Measurements from ENCODE around the gene CASP8.
A peak's percentile ranks its signal among the peaks of the same experiment; 100 is the strongest.
"Not testable (repeated sequence)": the region's sequence is repeated elsewhere in the genome, so short reads cannot be mapped to it uniquely, and the experiment has no call there.

Gene CASP8

GRCh38 chr2:201260302-201260800, at the start of gene CASP8:
TSS of gene CASP8 (plus strand) at chr2:201260536. CDS start at chr2:201266487, 5,951 bp downstream.
- peak; percentile 24 for DNase-seq (ENCODE audit: low read depth)

- DNase-seq (ENCODE audit: low read depth), result no peak
Measured at GRCh38 chr2:201215963-201216362, 44.4 kb upstream of the CASP8 start.

- DNase-seq (ENCODE audit: low read depth), result no peak
Measured at GRCh38 chr2:201216918-201217317, 43.4 kb upstream of the CASP8 start.

GRCh38 chr2:201218780-201219179, 41.6 kb upstream of the CASP8 start:
- no peak for DNase-seq (ENCODE audit: low read depth)

GRCh38 chr2:201219328-201220096, 40.8 kb upstream of the CASP8 start:
- no peak for DNase-seq (ENCODE audit: low read depth)

- DNase-seq (ENCODE audit: low read depth), result no peak
Measured at GRCh38 chr2:201220102-201220570, 40.2 kb upstream of the CASP8 start.

GRCh38 chr2:201223089-201224073, 37.0 kb upstream of the CASP8 start:
- no peak for DNase-seq (ENCODE audit: low read depth)

GRCh38 chr2:201228271-201228911, 31.9 kb upstream of the CASP8 start:
- no peak for DNase-seq (ENCODE audit: low read depth)

GRCh38 chr2:201228912-201229290, 31.4 kb upstream of the CASP8 start:
- DNase-seq (ENCODE audit: low read depth), result no peak

GRCh38 chr2:201231781-201232466, 28.4 kb upstream of the CASP8 start:
- DNase-seq (ENCODE audit: low read depth), result peak; percentile 81

- DNase-seq (ENCODE audit: low read depth), result no peak
Measured at GRCh38 chr2:201232467-201232815, 27.9 kb upstream of the CASP8 start.

GRCh38 chr2:201233192-201233811, 27.0 kb upstream of the CASP8 start:
- peak; percentile 77 for DNase-seq (ENCODE audit: low read depth)

GRCh38 chr2:201233812-201234662, 26.3 kb upstream of the CASP8 start:
- no peak for DNase-seq (ENCODE audit: low read depth)

GRCh38 chr2:201234663-201235135, 25.6 kb upstream of the CASP8 start:
- no peak for DNase-seq (ENCODE audit: low read depth)

GRCh38 chr2:201235860-201236811, 24.2 kb upstream of the CASP8 start:
- DNase-seq (ENCODE audit: low read depth), result no peak

GRCh38 chr2:201237486-201238123, 22.7 kb upstream of the CASP8 start:
- DNase-seq (ENCODE audit: low read depth), result no peak

GRCh38 chr2:201239167-201239935, 21.0 kb upstream of the CASP8 start:
- not testable (repeated sequence) for DNase-seq (ENCODE audit: low read depth)
